ENCODE data around the gene NMD3.
"Not testable (repeated sequence)": the region's sequence is repeated elsewhere in the genome, so short reads cannot be mapped to it uniquely, and the experiment has no call there.

NMD3 gene

DNA sequence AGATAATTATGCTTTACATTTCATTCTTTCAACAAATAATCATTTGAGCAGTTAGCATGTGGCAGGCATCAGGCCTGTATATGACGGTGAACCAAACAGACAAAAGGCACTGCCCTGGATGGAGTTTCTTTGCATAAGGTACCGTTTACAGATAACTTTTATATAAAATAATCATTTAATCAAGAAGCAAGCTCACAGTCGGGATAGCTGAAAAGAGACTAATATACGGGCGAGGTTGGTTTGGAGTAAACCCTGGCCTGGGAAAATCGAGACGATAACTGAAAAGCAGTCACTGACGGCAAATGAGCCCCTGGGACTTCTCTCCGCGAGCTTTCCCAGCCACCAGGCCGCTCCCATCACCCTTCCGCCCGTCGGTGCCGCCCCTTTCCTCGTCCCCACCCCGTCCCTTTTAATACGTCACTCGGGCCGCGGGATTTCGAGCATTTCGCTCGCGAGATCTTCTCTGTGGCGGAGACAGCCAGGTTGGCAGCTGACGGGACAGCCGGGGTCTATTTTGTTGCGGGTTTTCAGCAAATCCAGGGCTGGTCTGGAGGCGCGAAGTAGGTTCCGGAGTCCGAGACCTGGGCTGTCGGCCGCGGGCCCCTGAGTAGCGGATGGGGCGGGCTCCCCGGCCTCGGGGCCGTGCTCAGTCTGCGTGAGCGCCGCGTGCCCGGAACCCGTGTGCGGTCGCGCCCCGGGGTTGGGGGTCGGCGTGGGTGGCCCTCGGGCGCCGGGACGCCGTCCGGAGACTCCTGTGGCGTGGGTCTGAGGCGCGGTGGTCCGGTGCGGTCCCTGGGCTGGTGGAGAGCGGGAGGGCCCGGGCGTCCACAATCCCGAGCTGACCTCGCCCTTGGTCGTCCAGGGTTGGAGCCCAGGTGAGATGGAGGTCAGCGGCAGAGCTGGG lies at the start of gene NMD3:
NMD3 (plus strand) TSS at position 462 of the 904 bp plus-strand sequence. CDS start 703 bp downstream, outside the sequence.
- peak; percentile 69 for DNase-seq (ENCODE audit: low read depth)

DNA sequence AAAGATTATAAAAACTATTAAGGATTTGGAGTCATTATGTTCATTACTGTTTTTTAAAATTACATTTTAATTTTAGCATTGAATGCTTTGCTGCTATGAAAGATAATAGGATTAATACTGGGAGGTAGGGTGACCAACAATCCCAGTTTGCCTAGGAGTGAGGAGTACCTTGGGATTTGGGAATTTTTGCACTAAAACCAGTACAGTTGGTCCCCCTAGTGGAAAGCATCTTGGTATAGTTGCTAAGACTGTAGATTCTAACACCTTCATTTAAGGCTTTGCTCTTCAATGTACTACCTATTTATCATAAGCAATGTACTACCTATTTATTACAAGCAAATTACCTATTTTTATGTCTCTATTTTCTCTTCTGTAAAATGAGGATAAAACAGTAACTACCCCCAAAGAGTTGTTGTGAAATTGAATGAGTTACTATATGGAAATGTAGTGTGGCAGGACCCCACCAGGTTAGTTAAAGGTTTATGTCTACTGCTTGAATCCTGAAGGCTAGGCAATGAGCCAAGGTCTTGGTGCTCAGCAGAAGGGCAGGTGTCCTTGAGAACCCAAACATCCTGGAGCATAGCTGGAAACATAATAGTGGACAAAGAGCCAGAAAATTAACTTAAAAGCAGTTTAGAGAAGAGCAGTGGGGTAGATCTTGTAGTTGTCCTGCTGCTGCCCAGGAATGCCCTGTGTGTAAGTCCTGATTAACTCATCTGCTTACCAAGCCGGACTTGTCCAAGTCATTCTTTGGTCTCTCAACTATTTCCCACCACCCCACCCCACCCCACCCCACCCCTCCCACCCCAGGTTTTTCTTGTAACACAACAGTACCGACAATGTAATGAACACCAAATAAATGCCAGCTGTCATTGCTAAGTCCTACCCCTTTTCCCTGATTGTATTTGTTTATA lies 49.2 kb upstream of the NMD3 start:
- no peak for DNase-seq (ENCODE audit: low read depth)

DNA sequence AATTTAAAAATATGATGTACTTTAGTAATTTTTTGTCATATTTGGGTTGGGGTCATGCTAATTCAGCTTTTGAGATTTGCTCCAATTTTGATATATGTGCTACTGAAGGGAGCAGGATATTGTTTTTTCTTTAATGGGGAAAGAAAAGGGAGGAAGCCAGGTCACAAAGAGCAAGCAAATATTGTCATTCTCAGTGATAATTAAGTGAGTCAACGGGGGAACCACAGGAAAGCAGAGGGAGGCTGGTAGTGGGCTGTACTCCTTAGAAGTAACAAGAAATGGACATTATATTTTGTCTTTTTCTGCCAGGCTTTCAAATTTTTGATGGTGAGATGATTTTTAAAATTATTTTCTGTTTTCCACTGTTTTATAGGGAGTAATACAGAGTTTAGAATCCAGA lies 45.6 kb upstream of the NMD3 start:
- DNase-seq (ENCODE audit: low read depth): no peak

DNA sequence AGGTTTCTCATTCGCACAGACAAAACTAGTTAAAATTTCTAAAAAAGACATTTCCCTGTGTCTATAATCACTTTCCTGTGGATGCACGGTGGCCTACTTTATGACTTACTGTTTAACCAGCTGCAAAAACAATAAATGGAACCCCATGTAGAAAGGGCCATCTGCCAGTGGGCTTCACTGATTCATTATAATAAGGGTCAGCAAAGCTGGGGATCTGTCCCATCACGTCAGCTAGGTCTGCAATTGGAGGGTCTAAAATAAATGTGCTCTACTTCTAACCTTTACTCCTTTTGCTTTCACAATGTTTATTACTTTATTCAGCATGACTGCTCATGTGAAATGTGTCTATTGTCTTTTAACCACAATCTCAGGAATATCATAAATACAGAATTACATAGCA lies 43.1 kb upstream of the NMD3 start:
- no peak for DNase-seq (ENCODE audit: low read depth)

DNA sequence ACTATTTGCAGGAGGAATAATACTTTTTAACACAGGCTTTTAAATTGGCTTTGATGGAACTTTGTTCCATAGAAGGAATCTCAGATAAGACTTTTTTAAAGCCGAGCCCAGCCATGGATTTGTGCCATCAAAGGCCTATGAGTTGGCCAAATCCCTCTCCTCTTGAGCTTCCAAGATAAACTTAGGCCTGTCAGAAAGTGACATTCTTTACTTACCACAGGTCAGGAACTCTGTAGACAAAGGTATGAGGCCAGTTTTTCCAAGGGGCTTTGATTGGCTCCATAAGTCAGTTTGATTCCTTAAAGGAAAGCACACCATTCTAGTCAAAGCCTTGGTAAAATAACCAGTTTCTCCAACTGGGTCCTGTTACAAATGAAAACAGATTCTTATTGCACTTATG lies 39.7 kb upstream of the NMD3 start:
- not testable (repeated sequence) for DNase-seq (ENCODE audit: low read depth)

DNA sequence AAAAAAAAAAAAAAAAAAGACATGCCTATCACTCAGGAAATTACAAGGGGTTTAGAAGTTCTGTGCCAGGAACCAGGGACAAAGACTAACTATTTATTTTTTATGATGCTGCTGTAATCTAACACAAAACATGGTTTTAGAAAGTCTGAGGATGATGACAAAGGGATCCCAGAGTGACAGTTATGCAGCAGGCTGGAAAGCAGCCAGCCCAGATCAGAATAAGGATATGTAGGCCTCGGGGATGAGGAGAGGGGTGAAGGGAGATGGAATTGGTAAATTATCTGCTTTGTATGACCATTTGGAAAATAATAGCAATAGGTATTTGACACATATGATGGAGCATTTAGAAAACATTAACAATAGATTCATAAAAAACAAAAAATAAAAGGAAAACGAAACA lies 34.1 kb upstream of the NMD3 start:
- DNase-seq (ENCODE audit: low read depth): no peak

DNA sequence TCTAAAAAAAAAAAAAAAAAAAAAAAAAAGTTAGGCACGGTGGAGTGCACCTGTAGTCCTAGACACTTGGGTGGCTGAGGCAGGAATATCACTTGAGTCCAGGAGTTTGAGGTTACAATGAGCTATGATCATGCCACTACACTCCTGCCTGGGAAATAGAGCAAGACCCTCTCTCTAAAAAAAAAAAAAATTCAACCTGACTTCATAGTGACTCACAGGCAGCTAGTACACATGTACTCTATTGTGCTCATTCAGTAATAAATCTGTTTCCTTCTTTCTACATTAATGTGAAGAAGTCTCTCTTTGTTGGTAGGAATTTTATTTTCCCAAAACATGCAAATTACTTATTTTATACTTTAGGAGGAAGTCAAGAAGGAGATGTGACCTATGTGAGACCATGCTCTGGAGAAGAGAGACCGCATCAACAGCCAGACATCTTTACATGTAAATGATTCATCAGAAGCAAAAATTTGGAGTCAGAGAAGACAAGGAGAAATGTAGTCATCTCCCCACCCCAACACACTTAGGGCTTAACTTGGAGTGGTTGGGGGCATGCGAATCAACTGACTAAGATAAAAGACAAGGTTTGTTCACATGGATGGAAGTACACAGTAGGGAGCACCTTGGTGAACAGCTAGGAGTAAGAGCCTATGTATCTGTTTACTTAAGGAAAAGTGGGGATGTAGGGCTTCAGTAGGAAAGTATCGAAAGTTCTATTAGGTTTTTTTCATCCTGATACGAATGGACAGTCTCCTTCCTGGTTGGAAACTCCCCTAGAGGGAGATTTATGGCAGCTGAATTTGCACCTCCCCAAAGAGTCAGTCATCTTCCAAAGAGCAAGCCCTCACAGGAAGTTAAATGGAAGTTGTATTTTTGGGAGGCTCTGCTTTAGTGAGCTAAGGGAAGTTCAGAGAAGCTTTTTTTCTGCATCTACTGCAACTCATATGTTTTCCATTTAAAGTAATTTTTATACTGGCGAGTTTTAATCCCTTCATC lies 23.0 kb upstream of the NMD3 start:
- no peak for DNase-seq (ENCODE audit: low read depth)

DNA sequence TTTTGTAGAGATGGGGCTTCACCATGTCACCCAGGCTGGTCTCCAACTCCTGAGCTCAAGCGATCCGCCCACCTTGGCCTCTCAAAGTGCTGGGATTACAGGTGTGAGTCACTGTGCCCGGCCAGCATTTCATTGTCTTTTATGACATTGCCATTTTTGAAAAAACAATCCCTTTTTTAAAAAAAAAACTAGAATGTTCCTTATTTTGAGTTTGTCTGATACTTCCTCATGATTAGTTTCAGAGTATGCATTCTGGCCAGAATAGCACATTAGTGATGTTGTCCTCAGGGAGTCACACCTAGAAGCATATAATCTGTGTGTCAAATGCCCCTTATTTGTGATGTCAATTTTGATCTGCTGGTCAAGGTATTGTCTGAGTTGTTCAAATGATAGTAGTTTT lies 21.2 kb upstream of the NMD3 start:
- DNase-seq (ENCODE audit: low read depth): no peak

DNA sequence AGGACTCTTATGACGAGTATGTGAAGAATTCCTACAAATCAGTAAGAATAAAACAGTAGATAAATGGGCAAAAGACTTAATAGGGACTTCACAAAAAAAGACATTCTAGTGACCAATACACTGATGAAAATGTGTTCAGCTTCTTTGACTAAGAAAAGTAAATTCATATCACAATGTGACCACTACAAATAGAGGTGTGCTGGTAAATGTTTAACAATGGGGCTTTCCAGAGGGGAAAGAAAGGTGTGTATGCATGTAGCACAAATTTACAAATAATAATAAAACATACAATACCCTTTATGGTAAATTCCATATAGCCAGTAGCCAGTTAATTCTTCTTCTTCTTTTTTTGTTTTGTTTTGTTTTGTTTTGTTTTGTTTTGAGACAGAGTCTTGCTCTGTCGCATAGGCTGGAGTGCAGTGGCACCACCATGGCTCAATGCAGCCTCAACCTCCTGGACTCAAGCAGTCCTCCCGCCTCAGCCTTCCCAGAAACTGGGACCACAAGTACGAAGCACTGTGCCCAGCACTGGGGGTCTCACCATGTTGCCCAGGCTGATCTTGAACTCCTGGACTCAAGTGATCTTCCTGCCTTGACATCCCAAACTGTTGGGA lies 17.5 kb upstream of the NMD3 start:
- no peak for DNase-seq (ENCODE audit: low read depth)

DNA sequence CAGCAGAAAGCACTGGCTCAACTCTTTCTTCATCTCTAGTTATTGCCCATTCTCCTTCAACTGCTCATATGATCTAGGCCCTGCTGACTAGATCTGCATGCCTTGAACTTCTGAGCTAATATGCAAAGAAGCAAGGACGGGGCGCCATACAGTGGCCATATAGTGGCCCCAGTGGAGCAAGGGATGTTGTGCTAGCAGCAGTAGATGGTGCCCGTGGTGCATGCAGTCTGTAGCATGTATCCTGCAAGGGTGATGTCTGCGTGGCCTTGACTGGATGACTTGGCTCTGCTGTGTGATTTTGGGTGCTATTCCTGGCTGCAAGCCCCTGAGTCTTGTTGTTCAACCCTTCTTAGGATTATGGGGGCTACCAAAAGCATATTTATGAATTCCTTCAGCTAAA lies 12.2 kb upstream of the NMD3 start:
- no peak for DNase-seq (ENCODE audit: low read depth)

DNA sequence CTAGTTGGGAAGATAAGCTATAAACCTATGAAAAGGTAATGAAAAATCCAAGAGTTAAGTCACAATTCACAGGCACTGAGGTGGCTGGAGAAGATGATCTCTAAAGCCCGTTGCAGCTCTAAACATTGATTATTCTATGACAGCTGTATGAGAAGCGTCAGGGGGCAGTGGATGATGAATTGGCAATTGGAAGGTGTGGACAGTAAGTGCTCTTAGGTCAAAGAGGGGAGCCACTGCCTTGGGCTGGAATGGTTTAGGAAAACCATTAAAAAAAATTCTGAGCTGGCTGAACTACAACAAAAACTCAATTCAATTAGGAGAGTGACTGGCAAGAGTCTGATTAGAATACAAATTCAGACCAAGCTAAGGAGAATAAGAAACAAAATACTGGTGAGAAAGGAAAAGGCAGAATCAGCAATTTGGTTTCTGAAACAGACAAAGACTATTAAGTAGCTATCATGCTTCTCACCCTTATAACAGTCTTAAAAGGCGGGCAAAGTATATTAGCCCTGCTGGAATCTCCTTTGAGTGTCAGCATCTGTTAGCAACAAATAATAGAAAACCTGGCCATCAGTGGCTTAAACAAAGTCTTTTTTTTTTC lies 8.8 kb upstream of the NMD3 start:
- no peak for DNase-seq (ENCODE audit: low read depth)

DNA sequence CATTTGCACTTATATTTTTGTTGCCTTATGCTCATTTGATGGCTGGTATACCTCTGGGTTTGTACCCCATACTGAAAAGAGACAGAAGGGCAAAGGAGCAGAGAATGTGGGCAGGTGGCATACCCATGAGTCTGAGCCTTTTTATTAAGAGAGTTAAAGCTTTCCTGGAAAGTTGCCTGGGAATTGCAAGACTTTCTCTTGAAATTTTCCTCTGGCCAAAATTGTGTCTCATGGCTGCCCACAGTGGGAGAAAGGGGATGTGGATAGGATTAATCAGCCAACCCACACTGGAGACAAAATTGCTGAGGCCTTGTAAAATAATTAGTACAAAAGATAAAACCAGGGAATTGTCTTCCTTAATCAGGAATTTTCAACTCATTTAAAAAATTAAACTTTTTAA lies 8.2 kb upstream of the NMD3 start:
- DNase-seq (ENCODE audit: low read depth): no peak

DNA sequence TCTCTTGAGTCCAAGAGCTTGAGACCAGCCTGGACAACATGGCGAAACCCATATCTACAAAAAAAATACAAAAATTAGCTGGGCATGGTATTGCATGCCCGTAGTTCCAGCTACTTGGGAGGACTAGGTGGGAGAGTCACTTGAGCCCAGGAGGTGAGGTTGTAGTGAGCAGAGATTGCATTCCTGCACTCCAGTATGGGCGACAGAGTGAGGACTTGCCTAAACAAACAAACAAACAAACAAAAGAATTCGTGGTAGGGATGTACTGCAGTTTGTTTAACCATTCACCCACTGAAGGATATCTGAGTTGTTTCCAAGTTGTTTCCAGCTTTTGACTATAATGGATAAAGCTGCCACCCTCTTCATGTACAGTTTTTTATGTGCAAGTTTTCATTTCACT lies 7.5 kb upstream of the NMD3 start:
- DNase-seq (ENCODE audit: low read depth): no peak

DNA sequence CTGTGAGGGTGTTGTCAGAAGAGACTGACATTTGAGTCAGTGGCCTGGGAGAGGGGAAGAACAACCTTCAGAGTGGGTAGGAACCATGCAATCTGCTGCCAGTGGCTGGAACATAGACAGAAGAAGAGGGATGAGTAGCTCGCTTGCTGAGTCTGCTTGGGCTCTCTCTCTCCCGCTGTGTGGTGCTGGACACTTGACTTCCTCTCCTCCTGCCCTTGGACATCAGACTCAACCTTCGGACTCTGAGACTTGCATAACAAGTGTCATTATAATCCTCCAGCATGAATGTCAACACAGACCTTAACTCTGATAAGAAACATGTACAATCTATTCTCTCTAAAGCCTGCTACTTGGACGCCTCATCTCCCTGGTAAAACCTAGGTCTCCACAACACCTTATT lies 5.9 kb upstream of the NMD3 start:
- DNase-seq (ENCODE audit: low read depth): no peak

DNA sequence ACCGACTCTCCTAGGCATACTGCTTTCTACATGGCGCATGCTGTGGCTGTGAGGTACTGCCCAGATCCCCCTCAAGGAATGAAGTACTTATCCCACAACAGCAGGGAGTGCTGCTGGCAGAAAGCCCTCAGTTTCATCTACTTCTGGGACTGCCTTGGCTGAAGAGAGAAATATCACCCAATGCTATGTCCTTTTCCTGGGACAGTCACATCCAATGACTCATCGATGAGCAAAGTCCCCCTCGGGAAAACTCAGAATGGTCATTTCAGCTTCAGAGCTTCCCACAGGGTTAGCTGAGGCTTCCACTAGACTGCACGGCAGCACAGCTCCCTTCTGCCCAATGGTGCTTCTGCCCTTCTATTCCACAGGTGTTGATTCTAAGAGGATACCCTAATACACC lies 3.6 kb upstream of the NMD3 start:
- peak; percentile 17 for DNase-seq (ENCODE audit: low read depth)

DNA sequence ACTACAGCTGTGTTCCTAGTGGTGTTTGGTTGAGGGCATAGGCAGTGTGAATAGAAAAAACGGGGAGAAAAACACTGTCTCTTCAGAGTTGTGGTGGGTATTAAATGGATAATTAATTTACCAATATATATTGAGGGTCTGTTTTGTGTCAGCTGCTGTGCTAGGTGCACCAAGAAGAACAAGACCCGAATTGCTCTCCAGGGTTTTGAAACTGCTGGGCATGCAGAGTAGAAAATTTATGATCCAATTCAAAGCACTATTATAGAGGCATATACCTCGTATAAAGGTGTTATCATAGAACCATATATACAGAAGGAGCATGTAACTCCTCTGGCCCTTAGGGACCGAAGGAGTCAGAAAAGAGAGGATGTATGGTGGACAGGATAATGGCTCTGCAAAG lies 1.6 kb upstream of the NMD3 start:
- DNase-seq (ENCODE audit: low read depth): no peak

DNA sequence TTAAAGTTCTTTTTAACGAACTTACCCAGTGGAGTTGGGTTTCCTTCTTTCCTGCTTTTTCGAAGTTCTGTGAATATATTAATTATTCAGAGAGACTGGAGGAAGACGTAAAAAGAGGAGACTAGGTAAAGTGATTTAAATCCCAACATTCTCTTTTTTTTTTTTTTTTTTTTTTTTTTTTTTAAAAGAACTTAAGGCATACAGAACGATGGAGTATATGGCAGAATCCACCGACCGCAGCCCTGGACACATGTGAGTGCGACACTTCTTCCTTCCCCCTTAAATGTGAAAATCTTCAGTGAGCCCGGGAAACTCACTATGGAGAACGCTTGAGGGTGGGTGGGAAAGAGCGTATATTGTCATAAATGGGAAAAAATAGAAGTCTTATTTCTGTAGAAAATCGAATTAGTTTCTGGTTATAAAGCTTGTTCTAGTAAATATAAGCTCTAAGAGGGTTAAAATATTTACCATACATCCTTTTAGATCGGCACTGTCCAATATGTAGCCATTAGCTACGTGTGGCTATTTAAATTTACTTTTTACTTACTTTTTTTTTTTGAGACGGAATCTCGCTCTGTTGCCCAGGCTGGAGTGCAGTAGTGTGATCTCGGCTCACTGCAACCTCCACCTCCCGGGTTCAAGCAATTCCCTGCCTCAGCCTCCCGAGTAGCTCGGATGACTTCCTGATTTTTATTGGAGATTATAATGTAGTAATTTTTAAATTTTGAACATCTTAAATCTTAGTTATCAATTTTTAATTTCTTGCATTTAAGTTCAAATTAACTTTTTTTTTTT lies 892 bp downstream of the NMD3 start:
- DNase-seq (ENCODE audit: low read depth): no peak

DNA sequence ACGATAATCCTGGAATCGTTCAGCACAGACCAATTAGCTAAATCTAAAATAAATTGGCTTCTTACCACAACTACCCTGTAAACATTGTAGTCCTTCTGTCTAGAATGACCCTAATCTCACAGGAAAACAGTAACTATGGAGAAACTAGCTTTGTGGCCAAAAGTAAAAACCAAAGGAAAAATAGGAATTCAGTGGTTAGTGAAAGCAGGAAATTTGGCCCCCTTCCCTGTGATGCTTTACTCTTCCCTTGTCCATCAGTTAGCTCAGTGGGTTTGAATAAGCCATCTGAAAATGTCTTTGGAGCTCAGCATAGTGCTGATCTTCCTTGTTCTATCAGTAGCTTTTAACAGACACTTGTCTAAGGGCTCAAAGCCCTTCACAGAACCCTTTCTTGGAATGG lies 1.6 kb downstream of the NMD3 start:
- DNase-seq (ENCODE audit: low read depth): no peak

DNA sequence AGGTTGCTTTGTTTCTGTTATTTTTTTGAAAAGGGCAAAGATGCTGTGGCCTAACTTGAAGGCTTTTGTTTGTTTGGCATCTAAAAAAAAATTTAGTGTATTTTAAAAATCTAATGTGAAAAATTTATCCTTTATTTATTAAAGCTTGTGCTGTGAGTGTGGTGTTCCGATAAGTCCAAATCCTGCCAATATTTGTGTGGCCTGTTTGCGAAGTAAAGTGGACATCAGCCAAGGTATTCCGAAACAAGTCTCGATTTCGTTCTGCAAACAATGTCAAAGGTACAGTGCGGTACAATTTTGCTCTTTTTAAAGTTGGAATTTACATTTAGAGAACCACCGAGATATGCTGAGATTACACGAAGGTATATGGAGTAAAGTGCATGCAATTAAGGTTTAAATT lies 3.7 kb downstream of the NMD3 start:
- no peak for DNase-seq (ENCODE audit: low read depth)

DNA sequence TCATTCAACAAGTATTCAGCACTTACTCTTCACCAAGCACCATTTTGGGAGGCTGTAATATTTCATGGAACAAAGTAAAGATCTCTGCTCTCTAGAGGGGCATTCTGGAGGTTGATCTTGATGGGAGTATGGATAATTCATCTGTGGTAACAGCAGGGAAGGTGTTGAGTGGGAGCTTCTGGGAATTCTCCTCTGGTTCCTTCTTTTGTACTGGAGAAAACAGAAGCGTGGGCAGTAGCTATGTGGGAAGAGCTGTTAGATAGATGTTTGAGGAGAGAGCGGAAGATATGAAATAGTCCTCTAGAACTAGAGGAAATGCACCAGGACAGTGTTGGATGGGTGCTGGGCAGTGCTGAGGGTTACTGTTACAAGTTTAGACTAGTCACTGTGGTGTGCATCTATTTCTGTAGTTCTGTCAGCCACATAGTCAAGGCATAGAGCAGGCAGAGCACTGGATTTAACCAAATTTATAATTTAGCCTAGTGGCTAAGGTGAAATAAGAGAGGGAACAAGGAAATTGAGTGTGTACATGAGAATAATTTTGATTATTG lies 9.6 kb downstream of the NMD3 start:
- no peak for DNase-seq (ENCODE audit: low read depth)

All from HS-27A (cell line).